GM13976 (cell line): ENCODE measurements around the gene MISFA.
"Not testable (repeated sequence)": the region's sequence is repeated elsewhere in the genome, so short reads cannot be mapped to it uniquely, and the experiment has no call there.

Experiments
- DNase-seq: peaks from one replicate; pipeline ENCODE4 v3.0.0; 2012; ENCODE audit warnings: low spot score
- CTCF ChIP-seq: IDR thresholded peaks from 2 replicates; pipeline ENCODE4 v1.5.1; 2012; ENCODE audit warnings: borderline replicate concordance, mild to moderate bottlenecking; ENCODE audit not compliant: insufficient read depth; ENCODE audit errors: extremely low read depth, missing control alignments, control extremely low read depth
- in situ Hi-C: fragments of 300-500 bp; cut with MboI; formaldehyde crosslinking; loops from one replicate; pipeline ENCODE4 v1.12.0; 2022; ENCODE audit warnings: low sequenced_read_pairs, mixed read lengths, inconsistent platforms; ENCODE audit not compliant: unreplicated experiment

The MISFA gene

DNA sequence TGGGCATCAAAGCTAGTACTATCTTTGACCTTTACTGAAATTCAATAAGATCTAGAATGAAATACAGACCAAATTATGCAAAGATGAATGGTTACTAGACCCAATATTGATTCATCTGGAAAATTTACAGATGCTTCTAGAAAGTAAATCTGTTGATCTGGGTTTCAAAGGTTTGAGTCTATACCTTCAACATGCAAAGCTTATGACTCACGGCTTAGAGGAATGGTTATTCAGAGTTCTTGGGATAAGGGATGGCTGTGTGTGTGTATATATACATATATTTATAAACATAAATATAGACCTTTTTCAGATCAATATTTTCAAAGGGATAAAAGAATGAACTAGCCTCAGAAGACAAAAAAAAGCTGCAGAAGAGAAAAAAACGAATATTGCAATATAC, 33.3 kb downstream of the MISFA start:
- TF ChIP-seq CTCF, result no peak
- DNase-seq, result no peak
- in situ Hi-C loops, result no loop called here

GRCh38 chr11:18633256-18634139, 33.9 kb downstream of the MISFA start:
- in situ Hi-C loops, result no loop called here
- TF ChIP-seq CTCF, result no peak
- peak; percentile 38 for DNase-seq

- in situ Hi-C loops, result no loop called here
- peak; percentile 96 for DNase-seq
- TF ChIP-seq CTCF, result no peak
Measured at GRCh38 chr11:18634140-18635032, 34.8 kb downstream of the MISFA start, which contains the start of gene SPTY2D1. SPTY2D1 (minus strand) TSS chr11:18634342; CDS start chr11:18634257, 85 bp downstream.

DNA sequence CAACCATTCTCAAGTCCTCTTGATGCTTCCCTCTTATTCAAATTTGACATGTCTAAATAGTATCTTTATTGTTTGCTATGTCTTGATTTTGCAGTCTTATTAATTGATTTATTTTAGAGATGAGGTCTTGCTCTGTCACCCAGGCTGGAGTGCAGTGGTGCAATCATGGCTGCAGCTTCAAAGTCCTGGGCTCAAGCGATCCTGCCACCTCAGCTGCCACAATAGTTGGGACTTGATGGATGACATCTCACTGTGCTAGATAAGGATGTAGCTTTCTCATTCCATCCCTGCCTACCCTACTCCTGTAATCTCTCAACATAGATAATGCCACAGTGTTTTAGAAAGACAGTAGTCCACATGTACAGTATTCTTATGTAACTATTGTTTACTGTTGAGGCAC, 42.1 kb downstream of the MISFA start:
- no peak for TF ChIP-seq CTCF
- DNase-seq, result no peak
- in situ Hi-C loops, result no loop called here

GRCh38 chr11:18643034-18643433, 43.4 kb downstream of the MISFA start:
- DNase-seq, in situ Hi-C loops: not testable (repeated sequence)

DNA sequence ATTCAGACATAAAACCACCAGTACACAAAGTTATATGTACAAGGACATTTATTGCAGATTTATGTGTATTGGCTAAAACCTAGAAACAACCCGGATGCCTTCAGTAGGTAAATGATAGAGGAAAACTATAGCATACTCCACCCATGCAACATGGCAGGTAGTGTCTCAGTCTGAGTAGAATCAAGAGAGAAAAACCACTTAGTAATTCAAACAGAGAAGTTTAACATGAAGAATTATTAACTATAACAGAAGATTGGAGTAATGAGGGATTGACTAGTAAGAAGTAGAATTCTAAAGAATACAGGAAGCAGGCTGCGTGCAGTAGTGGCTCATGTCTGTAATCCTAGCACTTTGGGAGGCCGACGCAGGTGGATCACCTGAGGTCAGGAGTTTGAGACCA, 50.8 kb downstream of the MISFA start:
- no peak for TF ChIP-seq CTCF

GRCh38 chr11:18650859-18651557, 51.4 kb downstream of the MISFA start:
- peak; percentile 57 for TF ChIP-seq CTCF
- in situ Hi-C loops, result no loop called here
- DNase-seq, result peak; percentile 68

More for the DNA sequence above, 50.8 kb downstream of the MISFA start:
- DNase-seq, result no peak
- in situ Hi-C loops, result no loop called here
